PC-9 (cell line): ENCODE measurements around the gene SLC13A2.

Experiments used
- EZH2 ChIP-seq: fragments of 200-600 bp; sonication (generic); IDR thresholded peaks from 2 replicates; pipeline ENCODE4 v1.8.0; 2017; ENCODE audit warnings: antibody characterized with exemption, low read depth
- TF ChIP-seq, protein P1 (sequence below): fragments of 200-600 bp; sonication (generic); conservative IDR thresholded peaks from 2 replicates; pipeline ENCODE4 v1.6.1; 2017; ENCODE audit warnings: mixed run types, antibody characterized with exemption, mild to moderate bottlenecking, moderate library complexity

DNA sequence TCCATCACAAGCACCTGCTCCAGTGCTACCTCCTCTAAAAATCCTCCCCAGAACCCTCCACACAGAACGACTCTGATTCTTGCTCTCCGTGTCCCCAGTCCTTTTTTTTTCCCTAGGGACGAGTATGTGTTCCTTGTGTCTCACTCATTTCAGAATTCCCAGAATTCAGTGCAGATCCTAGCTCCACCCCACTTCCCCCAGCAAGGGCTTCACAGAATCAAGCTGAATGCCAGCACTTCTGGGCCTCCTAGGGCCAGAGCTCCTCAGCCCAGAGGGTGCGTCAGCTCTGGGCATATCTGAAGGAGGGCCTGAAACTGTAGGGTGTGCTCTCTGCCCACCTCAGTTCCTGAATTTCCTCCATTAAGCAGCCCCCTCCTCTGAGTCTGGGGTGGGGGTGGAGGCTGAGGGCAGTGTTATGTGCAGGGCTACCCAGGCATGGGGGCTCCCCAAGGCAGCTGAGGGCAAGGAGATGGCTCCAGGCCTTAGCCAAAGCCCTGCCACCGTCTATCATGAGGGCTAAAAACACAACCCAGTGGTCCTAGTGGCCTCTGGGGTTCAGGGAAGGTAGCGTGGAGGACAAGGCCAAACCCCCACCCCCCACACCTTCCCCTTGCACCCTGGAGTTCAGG lies 72.5 kb downstream of the SLC13A2 start:
- TF ChIP-seq, protein P1, sequence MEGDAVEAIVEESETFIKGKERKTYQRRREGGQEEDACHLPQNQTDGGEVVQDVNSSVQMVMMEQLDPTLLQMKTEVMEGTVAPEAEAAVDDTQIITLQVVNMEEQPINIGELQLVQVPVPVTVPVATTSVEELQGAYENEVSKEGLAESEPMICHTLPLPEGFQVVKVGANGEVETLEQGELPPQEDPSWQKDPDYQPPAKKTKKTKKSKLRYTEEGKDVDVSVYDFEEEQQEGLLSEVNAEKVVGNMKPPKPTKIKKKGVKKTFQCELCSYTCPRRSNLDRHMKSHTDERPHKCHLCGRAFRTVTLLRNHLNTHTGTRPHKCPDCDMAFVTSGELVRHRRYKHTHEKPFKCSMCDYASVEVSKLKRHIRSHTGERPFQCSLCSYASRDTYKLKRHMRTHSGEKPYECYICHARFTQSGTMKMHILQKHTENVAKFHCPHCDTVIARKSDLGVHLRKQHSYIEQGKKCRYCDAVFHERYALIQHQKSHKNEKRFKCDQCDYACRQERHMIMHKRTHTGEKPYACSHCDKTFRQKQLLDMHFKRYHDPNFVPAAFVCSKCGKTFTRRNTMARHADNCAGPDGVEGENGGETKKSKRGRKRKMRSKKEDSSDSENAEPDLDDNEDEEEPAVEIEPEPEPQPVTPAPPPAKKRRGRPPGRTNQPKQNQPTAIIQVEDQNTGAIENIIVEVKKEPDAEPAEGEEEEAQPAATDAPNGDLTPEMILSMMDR: no peak
- TF ChIP-seq EZH2: no peak
